Right atrium auricular region (tissue), 2 donors: ENCODE data around the gene USP31. TPM values are rescaled to one million over a fixed set of nuclear protein-coding genes. Genes with fewer than 3 reads are reported as not detected.
"Not testable (repeated sequence)": the region's sequence is repeated elsewhere in the genome, so short reads cannot be mapped to it uniquely, and the experiment has no call there.

ENCODE experiments used
- DNase-seq: peaks from one replicate; pipeline ENCODE4 v3.0.0-alpha.2; 2019; ENCODE audit warnings: low spot score
- H3K27ac ChIP-seq, 2 donors: fragments of 200-600 bp; sonication (generic); 1 replicate in 1 of 2; 2 replicates in 1 of 2; pipeline ENCODE4 v1.5.1; 2016 to 2019
- H3K27me3 ChIP-seq, 2 donors: fragments of 200-600 bp; sonication (generic); one replicate each; pipeline versions ENCODE4 v1.5.1 to v1.6.0; 2017 to 2019
- H3K36me3 ChIP-seq: fragments of 200-600 bp; sonication (generic); one replicate; pipeline ENCODE4 v1.5.1; 2016
- H3K4me1 ChIP-seq, 2 donors: fragments of 200-600 bp; sonication (generic); one replicate each; pipeline versions ENCODE4 v1.5.1 to v1.6.0; 2017 to 2019
- H3K4me3 ChIP-seq, 2 donors: fragments of 200-600 bp; sonication (generic); 1 replicate in 1 of 2; 2 replicates in 1 of 2; pipeline ENCODE4 v1.5.1; 2017 to 2019; ENCODE audit warnings: mild to moderate bottlenecking in 1 of 2, moderate library complexity in 1 of 2
- H3K9me3 ChIP-seq, 2 donors: fragments of 200-600 bp; sonication (generic); one replicate each; pipeline ENCODE4 v1.5.1; 2019
- total RNA-seq, 2 donors: library from RNA; depleted of rRNA; stranded (reverse); fragments of >200 nt; gene quantifications; one replicate each; pipeline ENCODE4 v1.1.0, GENCODE V29; 2016
- TF ChIP-seq, protein P1 (sequence below), 2 donors: fragments of 200-600 bp; sonication (generic); IDR thresholded peaks; one replicate each; pipeline ENCODE4 v1.5.1; 2019; ENCODE audit warnings: antibody characterized with exemption in 2 of 2

USP31 gene
- total RNA-seq, 2 donors from 2014 or later: 19.7 to 29.0 TPM

DNA sequence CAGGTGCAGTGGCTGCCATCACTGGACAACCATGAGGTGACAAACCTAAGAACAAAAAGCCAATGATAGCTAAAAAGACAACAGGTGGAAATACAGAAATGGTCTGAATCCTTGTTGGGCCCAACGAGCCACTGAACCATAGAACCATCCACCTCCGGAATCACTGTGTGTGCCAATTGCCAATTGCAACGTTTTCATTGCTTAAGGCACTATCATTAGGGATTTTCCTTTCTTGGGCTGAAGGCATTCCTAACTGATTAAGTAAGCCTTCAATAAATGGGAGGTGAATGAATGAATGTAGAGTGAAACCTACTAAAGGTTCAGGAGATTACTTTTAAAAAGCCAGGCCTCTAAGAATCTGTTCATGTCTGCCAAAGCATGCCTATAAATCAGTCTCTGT lies 3.6 kb downstream of the USP31 start:
- TF ChIP-seq, protein P1, sequence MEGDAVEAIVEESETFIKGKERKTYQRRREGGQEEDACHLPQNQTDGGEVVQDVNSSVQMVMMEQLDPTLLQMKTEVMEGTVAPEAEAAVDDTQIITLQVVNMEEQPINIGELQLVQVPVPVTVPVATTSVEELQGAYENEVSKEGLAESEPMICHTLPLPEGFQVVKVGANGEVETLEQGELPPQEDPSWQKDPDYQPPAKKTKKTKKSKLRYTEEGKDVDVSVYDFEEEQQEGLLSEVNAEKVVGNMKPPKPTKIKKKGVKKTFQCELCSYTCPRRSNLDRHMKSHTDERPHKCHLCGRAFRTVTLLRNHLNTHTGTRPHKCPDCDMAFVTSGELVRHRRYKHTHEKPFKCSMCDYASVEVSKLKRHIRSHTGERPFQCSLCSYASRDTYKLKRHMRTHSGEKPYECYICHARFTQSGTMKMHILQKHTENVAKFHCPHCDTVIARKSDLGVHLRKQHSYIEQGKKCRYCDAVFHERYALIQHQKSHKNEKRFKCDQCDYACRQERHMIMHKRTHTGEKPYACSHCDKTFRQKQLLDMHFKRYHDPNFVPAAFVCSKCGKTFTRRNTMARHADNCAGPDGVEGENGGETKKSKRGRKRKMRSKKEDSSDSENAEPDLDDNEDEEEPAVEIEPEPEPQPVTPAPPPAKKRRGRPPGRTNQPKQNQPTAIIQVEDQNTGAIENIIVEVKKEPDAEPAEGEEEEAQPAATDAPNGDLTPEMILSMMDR (IDR thresholded peaks at IDR 0.05): no peak
- peaks cover 0 to 83% of the 10 kb centered on the region in 2 donors for H3K4me1 ChIP-seq
- peak overlapping the region in 1 of 2 donors; percentile 80 for H3K27ac ChIP-seq
- no peaks in the 10 kb centered on the region for H3K9me3 ChIP-seq
- H3K4me3 ChIP-seq: no peak overlapping the region
- H3K36me3 ChIP-seq: no peaks in the 10 kb centered on the region
- no peaks in the 10 kb centered on the region for H3K27me3 ChIP-seq
- DNase-seq: no peak

DNA sequence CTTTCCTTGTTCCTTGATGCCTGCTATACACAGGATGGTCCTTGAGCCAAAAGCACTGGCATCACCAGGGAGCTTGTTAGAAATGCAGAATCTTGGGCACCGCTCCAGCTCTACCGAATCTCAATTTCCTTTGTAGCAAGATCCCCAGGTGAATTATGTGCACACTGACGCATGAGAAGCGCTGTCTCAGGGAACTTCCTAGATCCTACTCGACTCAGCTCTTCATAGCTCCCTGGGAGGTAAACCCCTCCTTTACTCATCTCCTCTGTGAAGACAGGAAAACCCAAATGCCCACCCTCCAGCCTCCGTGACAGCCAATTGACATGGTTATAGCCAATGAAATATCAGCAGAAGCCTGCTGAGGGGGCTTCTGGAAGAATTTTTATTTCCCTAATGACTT lies 4.1 kb downstream of the USP31 start:
- Histone ChIP-seq H3K4me3 (no peak overlapping the region), H3K4me1 (peaks cover 0 to 88% of the 10 kb centered on the region in 2 donors), H3K27ac (peak overlapping the region; percentile 65 to 80), H3K27me3 (no peaks in the 10 kb centered on the region), H3K9me3 (no peaks in the 10 kb centered on the region), H3K36me3 (no peaks in the 10 kb centered on the region)
- TF ChIP-seq, protein P1 (IDR thresholded peaks at IDR 0.05): no peak
- no peak for DNase-seq

DNA sequence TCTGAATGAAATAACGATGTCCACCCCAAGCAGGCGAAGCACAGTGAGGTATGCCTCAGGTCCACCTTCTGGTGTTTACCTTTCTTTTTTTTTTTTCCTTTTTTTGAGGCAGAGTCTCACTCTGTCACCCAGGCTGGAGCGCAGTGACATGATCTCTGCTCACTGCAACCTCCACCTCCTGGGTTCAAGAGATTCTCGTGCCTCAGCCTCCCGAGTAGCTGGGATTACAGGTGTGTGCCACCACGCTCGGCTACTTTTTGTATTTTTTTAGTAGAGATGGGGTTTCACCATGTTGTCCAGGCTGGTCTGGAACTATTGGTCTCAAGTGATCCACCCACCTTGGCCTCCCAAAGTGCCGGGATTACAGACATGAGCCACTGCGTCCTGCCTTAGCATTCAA lies 4.9 kb downstream of the USP31 start:
- H3K4me1 ChIP-seq: peaks cover 0 to 84% of the 10 kb centered on the region in 2 donors
- not testable (repeated sequence) for H3K4me3 ChIP-seq, H3K36me3 ChIP-seq, H3K27me3 ChIP-seq, H3K9me3 ChIP-seq, DNase-seq
- H3K27ac ChIP-seq: peak overlapping the region; percentile 65 to 80

DNA sequence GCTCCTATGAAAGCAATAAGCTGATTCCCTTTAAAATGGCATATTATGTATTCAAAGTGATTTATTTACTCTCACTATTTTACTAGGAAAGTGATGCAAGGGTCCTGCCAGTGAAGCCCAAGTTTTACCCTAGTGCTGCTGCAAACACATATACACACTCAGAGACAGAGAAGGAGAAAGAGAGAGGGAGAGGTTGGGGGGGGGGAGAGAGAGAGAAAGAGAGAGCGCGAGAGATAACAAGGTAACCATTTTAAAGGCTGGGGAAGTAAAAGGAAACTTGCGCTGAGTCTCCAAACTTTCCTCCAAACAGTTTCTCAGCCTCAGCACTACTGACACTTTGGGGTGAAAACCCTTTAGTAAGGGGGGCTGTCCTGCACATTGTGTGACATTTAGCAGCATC lies 5.9 kb downstream of the USP31 start:
- Histone ChIP-seq H3K4me3 (no peak overlapping the region), H3K36me3 (no peaks in the 10 kb centered on the region), H3K4me1 (peaks cover 0 to 83% of the 10 kb centered on the region in 2 donors), H3K27me3 (no peaks in the 10 kb centered on the region), H3K27ac (peak overlapping the region; percentile 65 to 80), H3K9me3 (no peaks in the 10 kb centered on the region)
- TF ChIP-seq, protein P1 (IDR thresholded peaks at IDR 0.05): no peak
- DNase-seq: no peak

DNA sequence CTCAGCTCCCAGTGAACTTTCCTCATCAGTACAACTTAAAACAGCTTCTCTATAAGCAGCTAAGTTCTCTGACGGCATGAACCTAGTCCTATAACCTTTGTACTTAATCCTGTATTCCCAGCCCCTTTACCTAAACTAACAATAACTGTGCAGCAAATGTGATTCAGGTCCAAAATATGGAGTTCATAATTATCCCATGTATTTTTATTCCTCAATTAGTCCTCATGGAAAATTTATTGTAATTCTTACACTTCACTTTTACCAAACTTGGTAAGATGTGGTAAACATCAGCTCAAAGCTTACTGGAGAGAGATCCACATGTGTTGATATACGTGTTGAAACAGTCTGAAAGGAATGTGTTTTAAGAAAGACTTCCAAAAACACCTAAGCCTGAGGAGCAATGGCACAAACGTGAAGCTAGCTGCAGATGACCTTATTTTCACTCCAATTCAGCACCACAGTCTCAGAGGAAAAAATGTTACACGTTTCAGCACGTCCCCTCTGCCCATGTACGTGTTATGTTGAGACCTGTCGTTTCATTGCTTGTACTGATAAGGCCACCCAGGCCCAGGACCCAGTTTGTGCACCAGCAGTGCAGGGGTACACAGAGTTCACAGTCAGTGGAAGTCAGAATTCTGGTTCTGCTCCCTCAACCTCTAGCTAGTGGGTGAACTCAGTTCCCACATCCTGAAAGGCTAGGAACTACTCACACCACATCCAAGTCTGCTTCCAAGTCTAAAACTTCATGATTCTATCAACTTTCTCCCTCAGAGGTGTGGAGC lies 7.1 kb downstream of the USP31 start:
- Histone ChIP-seq H3K27me3 (no peaks in the 10 kb centered on the region), H3K4me3 (no peak overlapping the region), H3K36me3 (no peaks in the 10 kb centered on the region), H3K27ac (peak overlapping the region; percentile 65 to 80), H3K4me1 (peaks cover 0 to 71% of the 10 kb centered on the region in 2 donors), H3K9me3 (peaks cover 0 to 11% of the 10 kb centered on the region in 2 donors)
- TF ChIP-seq, protein P1 (IDR thresholded peaks at IDR 0.05): no peak
- DNase-seq: no peak

DNA sequence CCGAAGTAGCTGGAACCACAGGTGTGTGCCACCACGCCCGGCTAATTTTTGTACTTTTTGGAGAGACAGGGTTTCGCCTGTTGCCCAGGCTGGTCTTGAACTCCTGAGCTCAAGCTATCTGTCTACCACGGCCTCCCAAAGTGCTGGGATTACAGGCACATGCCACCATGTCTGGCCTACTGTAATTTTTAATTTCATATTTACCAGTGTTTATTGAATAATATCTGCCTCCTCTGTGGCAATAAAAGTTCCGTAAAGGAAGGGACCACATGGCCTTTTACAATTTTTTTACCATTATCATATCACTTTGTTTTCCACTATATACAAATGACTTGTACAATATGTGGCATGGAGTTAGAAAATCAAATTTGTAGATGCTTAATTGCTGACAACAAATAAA lies 7.8 kb downstream of the USP31 start:
- Histone ChIP-seq H3K27ac (peak overlapping the region; percentile 65 to 80), H3K4me3 (no peak overlapping the region), H3K4me1 (peaks cover 0 to 64% of the 10 kb centered on the region in 2 donors), H3K36me3 (no peaks in the 10 kb centered on the region), H3K27me3 (no peaks in the 10 kb centered on the region), H3K9me3 (peaks cover 0 to 18% of the 10 kb centered on the region in 2 donors)
- no peak for DNase-seq
- TF ChIP-seq, protein P1 (IDR thresholded peaks at IDR 0.05): no peak
